ENCODE data around the gene MRM2.

DNA sequence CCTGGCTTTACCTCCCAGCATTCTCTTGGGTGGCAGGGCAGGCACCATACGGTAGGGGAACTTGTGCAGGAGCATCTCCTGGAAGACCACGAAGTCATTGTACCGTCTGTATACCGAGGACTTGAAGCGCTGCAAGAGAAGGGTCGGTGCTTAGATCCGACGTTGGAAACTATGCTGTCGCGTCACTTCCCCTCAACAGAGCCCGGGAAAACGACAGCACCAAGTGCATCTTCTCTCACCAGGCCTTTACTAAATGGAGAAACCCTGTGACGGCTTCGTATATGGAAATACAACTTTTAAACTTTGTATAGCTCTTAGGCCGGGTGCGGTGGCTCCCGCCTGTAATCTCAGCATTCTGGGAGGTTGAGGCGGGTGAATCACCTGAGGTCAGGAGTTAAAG lies 33.1 kb upstream of the MRM2 start:
- TF ChIP-seq, protein P1, sequence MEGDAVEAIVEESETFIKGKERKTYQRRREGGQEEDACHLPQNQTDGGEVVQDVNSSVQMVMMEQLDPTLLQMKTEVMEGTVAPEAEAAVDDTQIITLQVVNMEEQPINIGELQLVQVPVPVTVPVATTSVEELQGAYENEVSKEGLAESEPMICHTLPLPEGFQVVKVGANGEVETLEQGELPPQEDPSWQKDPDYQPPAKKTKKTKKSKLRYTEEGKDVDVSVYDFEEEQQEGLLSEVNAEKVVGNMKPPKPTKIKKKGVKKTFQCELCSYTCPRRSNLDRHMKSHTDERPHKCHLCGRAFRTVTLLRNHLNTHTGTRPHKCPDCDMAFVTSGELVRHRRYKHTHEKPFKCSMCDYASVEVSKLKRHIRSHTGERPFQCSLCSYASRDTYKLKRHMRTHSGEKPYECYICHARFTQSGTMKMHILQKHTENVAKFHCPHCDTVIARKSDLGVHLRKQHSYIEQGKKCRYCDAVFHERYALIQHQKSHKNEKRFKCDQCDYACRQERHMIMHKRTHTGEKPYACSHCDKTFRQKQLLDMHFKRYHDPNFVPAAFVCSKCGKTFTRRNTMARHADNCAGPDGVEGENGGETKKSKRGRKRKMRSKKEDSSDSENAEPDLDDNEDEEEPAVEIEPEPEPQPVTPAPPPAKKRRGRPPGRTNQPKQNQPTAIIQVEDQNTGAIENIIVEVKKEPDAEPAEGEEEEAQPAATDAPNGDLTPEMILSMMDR (conservative IDR thresholded peaks at IDR 0.05; ENCODE audit: low read length): no peak
- TF ChIP-seq EZH2phosphoT487 (IDR thresholded peaks at IDR 0.05; ENCODE audit: borderline replicate concordance, low read depth, low read length): no peak

All from OCI-LY7 (cell line).